NCI-H128 (cell line): Measurements from ENCODE around the gene EEFSEC.

ENCODE experiments used
- DNase-seq: peaks from one replicate; lab custom pipeline; 2025; ENCODE audit not compliant: unreplicated experiment; lab: John Stamatoyannopoulos, UW

EEFSEC gene

GRCh38 chr3:128283421-128283820 lies 130.1 kb downstream of the EEFSEC start:
- no peak for DNase-seq

DNA sequence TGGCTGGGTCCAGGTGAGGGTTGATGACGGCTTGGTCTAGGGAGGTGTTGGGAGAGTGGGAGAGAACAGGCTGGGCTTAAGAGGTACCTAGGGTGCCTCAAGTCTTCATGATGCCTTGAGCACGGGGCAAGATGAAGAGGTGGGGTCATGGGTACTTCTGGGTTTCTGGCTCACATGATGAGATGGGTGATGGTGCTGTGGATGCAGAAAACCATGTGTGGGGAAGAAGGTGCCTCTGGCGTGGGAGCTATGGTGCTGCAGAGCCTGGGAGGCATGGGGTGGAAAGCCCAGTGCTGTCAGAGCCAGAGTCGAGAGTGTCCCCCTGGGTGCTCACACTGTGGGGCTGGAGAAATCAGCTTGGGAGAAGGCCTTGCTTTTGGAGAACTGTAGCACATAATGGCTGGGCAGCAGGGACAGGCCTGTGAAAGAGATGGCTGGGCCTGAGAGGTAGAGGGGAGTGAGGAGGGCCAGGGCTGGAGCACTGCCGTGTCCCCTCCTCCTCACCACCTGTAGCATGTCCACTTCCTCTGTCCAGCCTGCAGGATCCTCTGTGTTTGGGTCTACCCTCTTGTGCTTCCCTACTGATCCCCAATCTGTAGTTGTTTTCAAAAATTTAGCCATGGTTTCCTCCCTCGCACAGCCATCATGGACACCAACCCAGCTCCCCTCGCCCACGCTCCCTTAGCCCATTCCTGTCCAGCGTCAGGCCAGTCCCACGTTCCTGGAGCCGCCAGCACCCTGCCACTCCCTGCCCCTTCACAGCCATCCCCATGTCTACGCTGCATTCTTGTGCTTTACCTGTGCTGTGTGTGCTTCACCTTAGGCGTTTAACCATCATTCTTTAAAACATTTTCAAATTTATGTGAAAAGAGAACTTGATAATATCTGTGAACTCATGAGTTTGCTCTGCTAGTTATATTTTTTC lies 132.0 kb downstream of the EEFSEC start:
- no peak for DNase-seq

- DNase-seq = no peak
Measured at GRCh38 chr3:128285967-128286321, 132.7 kb downstream of the EEFSEC start.

DNA sequence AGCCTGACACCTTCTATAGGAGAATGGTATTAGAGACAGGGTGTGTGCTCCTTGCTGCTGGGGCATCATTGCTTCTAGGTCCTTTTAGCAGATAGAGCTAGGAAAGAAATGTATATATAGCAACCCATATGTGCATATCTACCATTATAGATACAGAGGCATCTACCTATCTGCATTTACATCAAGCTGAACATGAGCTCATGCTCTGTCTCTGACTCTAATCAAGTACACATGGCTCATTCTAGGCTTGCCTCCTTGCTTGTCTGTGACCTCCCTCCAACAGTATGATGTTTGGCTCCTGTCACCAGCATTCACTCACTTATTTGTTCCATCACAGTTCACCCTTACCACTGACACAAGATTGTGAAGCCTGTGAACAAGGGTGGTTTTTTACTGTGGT lies 133.4 kb downstream of the EEFSEC start:
- no peak for DNase-seq

- DNase-seq = no peak
Measured at GRCh38 chr3:128287216-128287615, 133.9 kb downstream of the EEFSEC start.

GRCh38 chr3:128289534-128289933 lies 136.3 kb downstream of the EEFSEC start:
- no peak for DNase-seq

DNA sequence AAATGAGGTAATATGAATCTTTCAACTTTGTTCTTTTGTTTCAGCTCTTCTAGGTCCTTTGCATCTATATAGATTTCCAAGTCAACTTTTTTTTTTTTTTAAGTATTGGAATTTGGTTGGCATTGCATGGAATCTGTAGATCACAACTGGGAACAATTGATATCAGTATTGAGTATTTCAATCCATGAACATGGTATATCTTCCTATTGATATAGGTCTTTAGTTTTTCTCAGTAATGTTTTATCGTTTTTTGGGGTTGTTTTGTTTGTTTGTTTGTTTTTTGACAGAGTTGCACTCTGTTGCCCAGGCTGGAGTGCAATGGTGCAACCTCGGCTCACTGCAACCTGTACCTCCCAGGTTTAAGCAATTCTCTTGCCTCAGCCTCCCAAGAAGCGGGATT lies 137.2 kb downstream of the EEFSEC start:
- no peak for DNase-seq

DNA sequence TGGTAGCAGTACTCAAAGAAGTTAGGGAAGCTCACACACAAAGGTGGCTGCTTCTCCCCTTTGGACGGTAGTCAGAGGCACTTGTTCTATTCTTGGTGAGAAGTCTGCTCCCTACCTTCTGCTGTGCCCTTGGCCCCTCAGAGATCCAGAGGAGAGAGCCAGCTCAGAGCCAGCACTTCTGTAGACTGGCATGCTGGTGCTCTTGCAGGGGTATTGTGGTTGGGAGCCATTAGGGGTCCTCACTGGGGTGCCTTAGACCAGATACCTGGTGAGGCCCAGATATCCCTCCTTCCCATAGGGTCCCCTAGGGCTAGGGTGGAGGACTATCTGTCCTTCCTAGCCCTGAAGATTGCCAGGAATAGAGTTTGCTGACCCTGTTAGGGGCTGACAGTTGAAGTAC lies 140.6 kb downstream of the EEFSEC start:
- no peak for DNase-seq

GRCh38 chr3:128294999-128295468 lies 141.8 kb downstream of the EEFSEC start:
- DNase-seq = no peak

- DNase-seq = no peak
Measured at GRCh38 chr3:128296469-128297251, 143.4 kb downstream of the EEFSEC start.

DNA sequence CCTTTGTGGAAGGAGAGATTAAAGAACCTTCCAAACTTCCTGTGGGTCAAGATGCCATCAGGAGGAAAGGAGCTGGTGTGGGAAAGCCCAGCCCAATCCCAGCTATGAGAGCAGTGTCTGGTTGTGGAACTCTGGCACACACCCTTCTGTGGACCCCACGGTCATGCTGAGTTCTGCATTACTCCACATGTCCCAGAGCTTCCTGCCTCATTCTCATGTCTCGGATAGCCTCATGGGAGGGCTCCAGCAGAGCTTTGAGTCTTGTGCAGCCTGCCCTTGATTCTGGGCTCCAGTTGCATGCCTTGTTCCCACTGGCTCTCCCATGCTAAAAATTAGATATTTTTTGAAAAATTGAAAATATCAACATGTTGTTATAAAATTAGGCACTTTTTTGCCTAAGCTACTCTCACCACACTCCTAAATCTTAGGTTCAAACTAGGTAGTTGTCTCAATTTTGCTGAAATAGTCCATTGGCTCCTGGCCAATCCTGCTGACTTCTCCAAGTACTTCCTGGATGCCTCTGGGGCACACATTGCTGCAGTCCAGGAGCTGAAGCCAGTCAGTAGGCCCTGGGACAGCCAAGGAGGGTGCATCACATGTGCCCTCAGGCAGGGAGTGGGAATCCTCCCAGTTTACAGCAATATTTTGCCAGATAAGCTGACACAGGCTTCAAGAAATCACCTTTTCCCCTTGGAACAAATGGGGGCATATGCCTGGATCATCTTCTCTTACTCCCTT lies 144.3 kb downstream of the EEFSEC start:
- no peak for DNase-seq

- DNase-seq = no peak
Measured at GRCh38 chr3:128301186-128302023, 148.1 kb downstream of the EEFSEC start.

DNA sequence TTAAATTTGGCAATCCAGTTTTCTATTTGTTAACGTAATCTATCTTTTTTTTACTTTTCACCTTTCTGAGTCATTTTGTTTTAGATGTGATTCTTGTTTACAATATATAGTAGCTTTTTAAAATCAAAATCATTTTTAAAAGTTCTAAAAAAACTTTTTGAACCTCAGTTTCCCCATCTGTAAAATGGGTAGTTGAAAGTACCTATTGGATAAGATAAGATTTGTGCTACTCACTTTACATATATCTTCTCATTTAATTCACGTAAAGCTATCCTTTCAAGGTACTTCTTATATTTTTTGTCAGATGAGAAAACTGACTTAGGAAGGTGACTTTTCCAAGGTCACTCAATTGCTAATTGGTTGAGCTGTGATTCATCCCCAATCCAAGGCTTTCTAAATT lies 153.2 kb downstream of the EEFSEC start:
- no peak for DNase-seq

GRCh38 chr3:128307029-128307633 lies 153.8 kb downstream of the EEFSEC start:
- DNase-seq = no peak

GRCh38 chr3:128307781-128308469 lies 154.6 kb downstream of the EEFSEC start:
- DNase-seq = no peak

- DNase-seq = no peak
Measured at GRCh38 chr3:128309026-128309425, 155.7 kb downstream of the EEFSEC start.

GRCh38 chr3:128310286-128311058 lies 157.2 kb downstream of the EEFSEC start:
- no peak for DNase-seq

DNA sequence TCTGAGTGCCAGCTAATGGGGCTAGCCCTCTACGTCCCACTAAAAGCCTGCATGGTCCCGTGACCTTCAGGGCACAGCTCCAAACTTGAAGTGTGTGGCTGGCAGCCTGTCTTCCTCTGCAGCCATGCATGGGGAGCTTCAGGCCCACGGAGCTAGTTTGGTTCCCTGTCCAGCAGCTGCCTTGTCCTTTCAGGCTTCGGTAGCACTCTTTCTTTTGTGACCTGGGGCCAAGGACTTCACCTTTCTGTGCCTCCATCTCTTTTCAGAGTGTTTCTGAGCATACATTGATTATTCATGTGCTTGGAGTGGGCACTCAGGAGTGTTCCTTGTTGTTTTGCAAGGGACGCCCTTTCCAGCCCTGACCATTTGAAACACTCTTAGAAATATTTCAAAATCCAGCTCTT lies 158.2 kb downstream of the EEFSEC start:
- no peak for DNase-seq

GRCh38 chr3:128312271-128312670 lies 159.0 kb downstream of the EEFSEC start:
- DNase-seq = no peak
